Suprapubic skin (tissue), 3 donors: ENCODE measurements around the gene OXCT1.

Experiments
- POLR2AphosphoS5 ChIP-seq, 3 donors: sonication (generic); formaldehyde crosslinking; IDR thresholded peaks; one replicate each; pipeline ENCODE4 v1.6.1; 2017; ENCODE audit warnings: antibody characterized with exemption in 3 of 3
- TF ChIP-seq, protein P1 (sequence below), 2 donors: fragments of 200-600 bp in 1 of 2; fragments of 450-650 bp in 1 of 2; sonication (generic) in 1 of 2; IDR thresholded peaks; one replicate each; pipeline ENCODE4 v1.5.1; 2016 to 2019; ENCODE audit warnings: antibody characterized with exemption in 2 of 2, mild to moderate bottlenecking in 1 of 2, moderate library complexity in 1 of 2

DNA sequence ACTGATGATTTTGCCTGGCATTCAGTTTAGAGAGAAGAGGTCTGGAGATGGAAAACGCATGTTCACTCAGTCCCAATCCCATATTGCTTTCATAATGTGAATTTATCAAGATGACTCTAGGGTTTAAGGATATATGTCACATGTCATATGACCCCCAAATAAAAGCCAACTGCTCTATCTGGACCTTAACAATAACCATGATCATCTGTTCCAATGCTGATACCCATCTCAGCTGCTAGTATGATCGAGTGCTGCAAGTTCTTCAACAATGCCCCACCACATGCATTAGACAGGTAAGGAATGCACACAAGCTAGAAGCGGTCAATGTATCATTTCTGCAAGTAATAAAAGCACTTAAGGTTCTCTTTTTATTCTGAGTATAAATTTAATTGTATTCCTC lies 91.8 kb downstream of the OXCT1 start:
- TF ChIP-seq, protein P1, sequence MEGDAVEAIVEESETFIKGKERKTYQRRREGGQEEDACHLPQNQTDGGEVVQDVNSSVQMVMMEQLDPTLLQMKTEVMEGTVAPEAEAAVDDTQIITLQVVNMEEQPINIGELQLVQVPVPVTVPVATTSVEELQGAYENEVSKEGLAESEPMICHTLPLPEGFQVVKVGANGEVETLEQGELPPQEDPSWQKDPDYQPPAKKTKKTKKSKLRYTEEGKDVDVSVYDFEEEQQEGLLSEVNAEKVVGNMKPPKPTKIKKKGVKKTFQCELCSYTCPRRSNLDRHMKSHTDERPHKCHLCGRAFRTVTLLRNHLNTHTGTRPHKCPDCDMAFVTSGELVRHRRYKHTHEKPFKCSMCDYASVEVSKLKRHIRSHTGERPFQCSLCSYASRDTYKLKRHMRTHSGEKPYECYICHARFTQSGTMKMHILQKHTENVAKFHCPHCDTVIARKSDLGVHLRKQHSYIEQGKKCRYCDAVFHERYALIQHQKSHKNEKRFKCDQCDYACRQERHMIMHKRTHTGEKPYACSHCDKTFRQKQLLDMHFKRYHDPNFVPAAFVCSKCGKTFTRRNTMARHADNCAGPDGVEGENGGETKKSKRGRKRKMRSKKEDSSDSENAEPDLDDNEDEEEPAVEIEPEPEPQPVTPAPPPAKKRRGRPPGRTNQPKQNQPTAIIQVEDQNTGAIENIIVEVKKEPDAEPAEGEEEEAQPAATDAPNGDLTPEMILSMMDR (IDR thresholded peaks at IDR 0.05), result no peak
- TF ChIP-seq POLR2AphosphoS5 (IDR thresholded peaks at IDR 0.05), result no peak
